Brain microvascular endothelial cell (primary cell): ENCODE results near the gene NNAT.
"Not testable (repeated sequence)": the region's sequence is repeated elsewhere in the genome, so short reads cannot be mapped to it uniquely, and the experiment has no call there.

Experiments used
- DNase-seq: peaks from one replicate; pipeline ENCODE4 v3.0.0-alpha.2; 2020
- H3K27ac ChIP-seq: fragments of 250-450 bp; sonication (Bioruptor Pico); 2 replicates; pipeline ENCODE4 v1.5.1; 2020; ENCODE audit warnings: mild to moderate bottlenecking, moderate library complexity
- H3K27me3 ChIP-seq: fragments of 250-450 bp; sonication (Bioruptor Pico); replicated peaks from 2 replicates; pipeline ENCODE4 v1.5.1; 2020; ENCODE audit warnings: mild to moderate bottlenecking
- H3K36me3 ChIP-seq: fragments of 250-450 bp; sonication (Bioruptor Pico); replicated peaks from 2 replicates; pipeline ENCODE4 v1.5.1; 2020; ENCODE audit warnings: mild to moderate bottlenecking
- H3K4me3 ChIP-seq: 2 replicates; pipeline ENCODE4 v1.5.1; 2011; ENCODE audit warnings: low read depth, mild to moderate bottlenecking, control low read depth, low read length, moderate library complexity
- in situ Hi-C: cut with HindIII; loops from 2 replicates; pipeline ENCODE4 v1.10.0; 2017; ENCODE audit warnings: low sequenced_read_pairs, low pct_ligation_motif_present
- TF ChIP-seq, protein P1 (sequence below): IDR thresholded peaks from 2 replicates; pipeline ENCODE4 v1.5.1; 2011; ENCODE audit warnings: low read depth, mild to moderate bottlenecking, moderate library complexity, low read length, control low read depth, inconsistent platforms; ENCODE audit errors: missing control alignments

Gene NNAT, protein sequence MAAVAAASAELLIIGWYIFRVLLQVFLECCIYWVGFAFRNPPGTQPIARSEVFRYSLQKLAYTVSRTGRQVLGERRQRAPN

DNA sequence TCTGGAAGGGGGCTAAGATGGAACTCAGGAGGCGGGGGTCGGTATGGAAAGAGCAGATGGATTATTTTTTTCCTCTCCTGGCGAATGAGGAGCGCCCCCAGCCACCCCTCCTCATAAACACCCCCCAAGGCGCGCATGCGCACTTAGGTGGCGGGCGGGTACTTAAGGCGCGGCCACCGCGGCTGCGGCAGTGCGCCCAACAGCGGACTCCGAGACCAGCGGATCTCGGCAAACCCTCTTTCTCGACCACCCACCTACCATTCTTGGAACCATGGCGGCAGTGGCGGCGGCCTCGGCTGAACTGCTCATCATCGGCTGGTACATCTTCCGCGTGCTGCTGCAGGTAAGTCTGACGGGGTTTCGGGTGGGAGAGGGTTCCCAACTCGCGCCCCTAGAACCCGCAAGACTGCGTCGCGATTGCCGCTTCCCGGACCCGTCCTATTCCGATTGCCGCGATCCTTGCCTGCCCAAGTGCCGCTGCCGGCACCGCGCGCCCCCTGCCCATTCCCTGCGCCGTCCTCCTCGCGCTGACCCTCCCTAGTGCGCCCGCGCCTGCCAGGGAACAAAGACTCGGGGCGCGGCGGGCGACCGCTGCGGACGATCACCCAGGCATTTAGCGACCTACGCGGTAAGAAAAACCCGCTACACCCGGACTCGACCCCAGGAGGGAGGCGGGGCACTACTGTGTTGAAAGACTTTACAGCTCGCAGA is at the start of gene NNAT:
NNAT (plus strand) TSS at position 190 of the 711 bp plus-strand sequence; CDS start at position 272, 82 bp downstream.
- H3K27ac ChIP-seq: no peak within 1 kb of the TSS

DNA sequence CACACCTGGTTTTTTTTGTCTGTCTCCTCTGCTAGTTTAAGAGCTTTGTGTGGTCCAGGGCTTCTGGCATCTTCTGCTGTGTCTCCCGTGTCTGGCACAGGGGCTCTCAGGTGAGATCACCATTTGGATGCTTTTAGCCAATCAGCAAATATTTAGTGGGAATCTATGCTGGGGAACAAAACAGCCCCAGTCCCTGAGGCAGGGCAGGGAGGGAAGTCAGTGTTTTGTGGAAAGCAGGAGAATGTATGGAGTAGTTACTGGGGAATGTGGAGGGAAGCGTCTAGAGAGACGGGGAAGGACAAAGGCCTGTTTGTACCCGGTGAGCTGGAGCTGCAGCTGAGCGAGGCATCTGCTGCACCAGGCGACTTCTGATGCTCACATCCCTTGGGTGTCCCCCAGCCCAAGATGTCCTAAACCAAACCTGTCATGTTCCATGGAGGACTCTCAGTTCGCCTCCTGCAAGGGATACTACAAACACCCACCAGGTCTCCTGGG is 49.3 kb upstream of the NNAT start:
- no peak overlapping the region for H3K4me3 ChIP-seq
- peaks cover 2% of the 10 kb centered on the region for H3K27me3 ChIP-seq
- H3K27ac ChIP-seq: no peak overlapping the region
- in situ Hi-C loops: no loop called here
- TF ChIP-seq, protein P1, sequence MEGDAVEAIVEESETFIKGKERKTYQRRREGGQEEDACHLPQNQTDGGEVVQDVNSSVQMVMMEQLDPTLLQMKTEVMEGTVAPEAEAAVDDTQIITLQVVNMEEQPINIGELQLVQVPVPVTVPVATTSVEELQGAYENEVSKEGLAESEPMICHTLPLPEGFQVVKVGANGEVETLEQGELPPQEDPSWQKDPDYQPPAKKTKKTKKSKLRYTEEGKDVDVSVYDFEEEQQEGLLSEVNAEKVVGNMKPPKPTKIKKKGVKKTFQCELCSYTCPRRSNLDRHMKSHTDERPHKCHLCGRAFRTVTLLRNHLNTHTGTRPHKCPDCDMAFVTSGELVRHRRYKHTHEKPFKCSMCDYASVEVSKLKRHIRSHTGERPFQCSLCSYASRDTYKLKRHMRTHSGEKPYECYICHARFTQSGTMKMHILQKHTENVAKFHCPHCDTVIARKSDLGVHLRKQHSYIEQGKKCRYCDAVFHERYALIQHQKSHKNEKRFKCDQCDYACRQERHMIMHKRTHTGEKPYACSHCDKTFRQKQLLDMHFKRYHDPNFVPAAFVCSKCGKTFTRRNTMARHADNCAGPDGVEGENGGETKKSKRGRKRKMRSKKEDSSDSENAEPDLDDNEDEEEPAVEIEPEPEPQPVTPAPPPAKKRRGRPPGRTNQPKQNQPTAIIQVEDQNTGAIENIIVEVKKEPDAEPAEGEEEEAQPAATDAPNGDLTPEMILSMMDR: no peak
- no peaks in the 10 kb centered on the region for H3K36me3 ChIP-seq
- no peak for DNase-seq

More for the DNA sequence above, at the start of gene NNAT:
- Histone ChIP-seq H3K27me3 (no peaks in the 10 kb centered on the region), H3K4me3 (peak within 1 kb of the TSS; percentile 58), H3K36me3 (peaks cover 12% of the 10 kb centered on the region)
- DNase-seq: no peak
- TF ChIP-seq, protein P1: no peak
- in situ Hi-C loops: no loop called here

DNA sequence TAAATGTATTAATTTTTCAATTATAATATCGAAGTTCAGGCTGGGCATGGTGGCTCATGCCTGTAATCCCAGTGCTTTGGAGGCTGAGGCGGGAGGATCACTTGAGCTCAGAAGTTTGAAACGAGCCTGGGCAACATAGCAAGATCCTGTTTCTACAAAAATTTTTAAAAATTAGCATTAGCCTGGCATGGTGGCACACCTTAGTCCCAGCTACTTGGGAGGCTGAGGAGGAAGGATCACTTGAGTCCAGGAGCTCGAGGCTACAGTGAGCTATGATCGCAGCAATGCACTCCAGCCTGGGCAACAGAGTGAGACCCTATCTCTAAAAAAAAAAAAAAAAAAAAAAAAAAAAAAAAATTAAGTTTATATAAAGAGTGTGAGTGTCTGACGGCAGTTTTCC is 48.6 kb upstream of the NNAT start:
- H3K27ac ChIP-seq, H3K4me3 ChIP-seq, H3K27me3 ChIP-seq, in situ Hi-C loops, H3K36me3 ChIP-seq, DNase-seq: not testable (repeated sequence)

DNA sequence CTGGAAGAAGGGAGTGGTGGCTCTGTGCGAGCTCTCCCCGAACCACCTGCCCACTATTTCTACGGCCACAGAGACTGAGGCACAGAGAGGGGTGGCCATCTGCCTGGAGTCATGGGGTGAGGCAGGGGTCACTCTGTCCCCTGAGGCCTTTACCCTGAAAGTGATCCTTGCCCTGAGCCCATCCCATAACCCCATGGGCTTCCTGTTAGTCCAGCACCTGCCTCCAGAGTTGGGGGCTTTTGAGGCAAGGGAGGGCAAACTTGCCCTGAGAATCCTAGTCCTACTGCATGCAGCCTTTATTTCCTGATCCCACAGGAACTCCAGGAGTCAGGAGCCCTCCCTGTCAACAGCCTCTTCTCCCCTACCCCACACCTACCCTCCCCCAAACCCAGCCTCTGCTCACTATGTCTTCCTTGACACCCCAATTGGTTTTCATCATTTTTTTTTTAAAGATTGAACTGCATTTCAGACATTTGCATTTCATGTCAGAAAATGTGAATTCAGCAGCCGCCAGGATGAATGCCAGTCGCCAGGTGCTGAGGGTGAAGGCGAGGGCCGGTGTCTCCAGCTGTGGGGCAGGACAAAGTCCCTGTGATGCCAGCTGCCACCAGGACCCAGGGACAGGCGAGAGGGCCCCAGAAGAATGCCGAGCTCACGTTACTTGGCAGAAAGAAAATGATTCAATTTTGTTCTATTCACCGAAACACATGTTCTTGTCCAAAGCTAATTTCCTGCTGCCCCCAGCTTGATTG is 47.6 kb upstream of the NNAT start:
- Histone ChIP-seq H3K27me3 (peaks cover 2% of the 10 kb centered on the region), H3K4me3 (no peak overlapping the region), H3K27ac (no peak overlapping the region), H3K36me3 (no peaks in the 10 kb centered on the region)
- TF ChIP-seq, protein P1: no peak
- DNase-seq: no peak
- in situ Hi-C loops: no loop called here

DNA sequence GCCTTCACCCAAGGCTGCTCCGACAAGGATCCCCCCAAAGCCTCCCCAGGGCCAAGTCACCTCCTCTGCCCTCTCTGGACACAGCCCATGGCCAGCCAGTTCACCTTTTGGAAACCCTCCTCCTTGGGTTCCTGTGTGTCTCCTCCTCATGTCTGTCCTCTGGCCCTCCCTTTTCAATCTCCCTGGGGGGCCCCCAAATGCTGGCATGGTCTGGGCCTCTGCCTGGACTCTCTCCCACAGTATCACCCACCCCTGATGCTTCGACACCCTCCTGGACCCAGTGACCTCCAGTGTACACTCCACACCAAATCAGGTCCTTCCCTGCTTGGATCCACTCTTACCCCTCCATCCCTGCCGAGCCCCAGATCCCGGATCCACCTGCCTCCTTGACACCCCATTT is 46.7 kb upstream of the NNAT start:
- in situ Hi-C loops: no loop called here
- no peak for DNase-seq
- Histone ChIP-seq H3K36me3 (no peaks in the 10 kb centered on the region), H3K27me3 (peaks cover 6% of the 10 kb centered on the region), H3K4me3 (no peak overlapping the region), H3K27ac (no peak overlapping the region)
- TF ChIP-seq, protein P1: no peak

DNA sequence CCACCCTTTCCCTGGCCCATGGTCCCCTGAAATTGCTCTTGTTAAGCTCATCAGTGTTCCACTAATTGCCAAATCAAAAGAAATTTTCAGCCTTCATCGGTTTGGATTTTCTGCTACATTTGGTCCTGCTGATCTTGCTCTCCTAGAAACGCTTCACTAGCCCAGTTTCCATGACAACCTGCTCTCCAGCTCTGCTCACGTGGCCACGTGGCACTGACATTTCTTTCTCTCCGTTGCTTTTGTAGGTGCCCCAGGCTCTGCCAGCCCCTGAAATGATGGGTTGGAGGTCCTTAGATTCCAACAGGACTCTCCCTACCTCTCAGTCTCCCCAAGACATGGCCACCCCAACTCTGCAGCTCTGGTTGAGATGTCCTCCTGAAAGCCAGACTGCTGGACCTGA is 45.8 kb upstream of the NNAT start:
- no peak for DNase-seq
- Histone ChIP-seq H3K27me3 (peaks cover 6% of the 10 kb centered on the region), H3K27ac (no peak overlapping the region), H3K4me3 (no peak overlapping the region), H3K36me3 (no peaks in the 10 kb centered on the region)
- in situ Hi-C loops: no loop called here
- TF ChIP-seq, protein P1: no peak
